HCT116 (cell line): ENCODE measurements around the gene CDON.

Experiments used
- EZH2 ChIP-seq: fragments of 200-600 bp; sonication (generic); IDR thresholded peaks from 2 replicates; pipeline ENCODE4 v1.6.1; 2017; ENCODE audit warnings: antibody characterized with exemption, mixed run types
- EZH2phosphoT487 ChIP-seq: fragments of 200-600 bp; IDR thresholded peaks from 2 replicates; pipeline ENCODE4 v1.6.1; 2018; ENCODE audit warnings: antibody characterized with exemption, borderline replicate concordance
- JUND ChIP-seq: IDR thresholded peaks from 2 replicates; pipeline ENCODE4 v1.6.1; 2012
- POLR2A ChIP-seq: IDR thresholded peaks from 2 replicates; pipeline ENCODE4 v1.7.0; 2011; ENCODE audit warnings: borderline replicate concordance; ENCODE audit not compliant: insufficient read depth, insufficient read length; ENCODE audit errors: extremely low read depth
- POLR2AphosphoS5 ChIP-seq: IDR thresholded peaks from 2 replicates; pipeline ENCODE4 v1.6.1; 2011; ENCODE audit warnings: mild to moderate bottlenecking, low read depth, low read length, moderate library complexity
- REST ChIP-seq: IDR thresholded peaks from 2 replicates; pipeline ENCODE4 v1.6.1; 2012; ENCODE audit warnings: low read depth
- SIN3A ChIP-seq: IDR thresholded peaks from 2 replicates; pipeline ENCODE4 v1.6.1; 2012; ENCODE audit warnings: low read depth
- SP1 ChIP-seq: IDR thresholded peaks from 2 replicates; pipeline ENCODE4 v1.6.1; 2012; ENCODE audit warnings: low read depth
- SRF ChIP-seq: IDR thresholded peaks from 2 replicates; pipeline ENCODE4 v1.6.1; 2012; ENCODE audit warnings: low read depth
- YY1 ChIP-seq: IDR thresholded peaks from 2 replicates; pipeline ENCODE4 v1.6.1; 2011; ENCODE audit warnings: low read length, low read depth, moderate library complexity, mild to moderate bottlenecking; ENCODE audit not compliant: insufficient replicate concordance; ENCODE audit errors: extremely low read depth
- TF ChIP-seq, protein P1 (sequence below), 3 experiments: fragments of 200-600 bp in 1 of 3; sonication (generic) in 1 of 3; IDR thresholded peaks in 2 of 3; conservative IDR thresholded peaks in 1 of 3; 2 replicates each; pipeline ENCODE4 v1.5.1; 2012 to 2017; ENCODE audit warnings: low read depth in 2 of 3, low read length in 2 of 3, antibody characterized with exemption in 1 of 3, borderline replicate concordance in 1 of 3, control low read depth in 1 of 3, mild to moderate bottlenecking in 1 of 3, mixed read lengths in 1 of 3, mixed run types in 1 of 3, moderate library complexity in 1 of 3; ENCODE audit not compliant: insufficient read depth in 1 of 3
- TF ChIP-seq, protein P2 (sequence below): IDR thresholded peaks from 2 replicates; pipeline ENCODE4 v1.6.1; 2011; ENCODE audit warnings: mild to moderate bottlenecking, low read length, moderate library complexity; ENCODE audit not compliant: insufficient replicate concordance; ENCODE audit errors: extremely low read depth

DNA sequence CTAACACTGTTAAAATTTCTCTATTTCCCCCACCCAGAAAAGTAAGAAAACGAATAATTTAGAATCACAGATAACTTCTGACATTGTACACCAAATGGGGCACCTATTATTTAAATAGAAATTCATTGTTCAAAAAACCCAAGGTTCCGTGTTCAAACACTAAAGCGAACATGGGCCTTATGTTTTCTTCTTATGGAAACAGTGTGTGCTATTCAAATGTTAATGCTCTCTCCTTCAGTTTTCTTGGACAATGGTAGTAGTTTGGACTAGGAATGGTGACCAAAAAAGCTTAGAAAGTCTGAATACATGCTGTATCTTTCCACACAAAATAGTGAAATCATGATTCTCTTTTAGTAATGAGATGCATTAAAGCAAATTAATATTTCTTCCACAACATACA lies 83.2 kb downstream of the CDON start:
- TF ChIP-seq, protein P1, sequence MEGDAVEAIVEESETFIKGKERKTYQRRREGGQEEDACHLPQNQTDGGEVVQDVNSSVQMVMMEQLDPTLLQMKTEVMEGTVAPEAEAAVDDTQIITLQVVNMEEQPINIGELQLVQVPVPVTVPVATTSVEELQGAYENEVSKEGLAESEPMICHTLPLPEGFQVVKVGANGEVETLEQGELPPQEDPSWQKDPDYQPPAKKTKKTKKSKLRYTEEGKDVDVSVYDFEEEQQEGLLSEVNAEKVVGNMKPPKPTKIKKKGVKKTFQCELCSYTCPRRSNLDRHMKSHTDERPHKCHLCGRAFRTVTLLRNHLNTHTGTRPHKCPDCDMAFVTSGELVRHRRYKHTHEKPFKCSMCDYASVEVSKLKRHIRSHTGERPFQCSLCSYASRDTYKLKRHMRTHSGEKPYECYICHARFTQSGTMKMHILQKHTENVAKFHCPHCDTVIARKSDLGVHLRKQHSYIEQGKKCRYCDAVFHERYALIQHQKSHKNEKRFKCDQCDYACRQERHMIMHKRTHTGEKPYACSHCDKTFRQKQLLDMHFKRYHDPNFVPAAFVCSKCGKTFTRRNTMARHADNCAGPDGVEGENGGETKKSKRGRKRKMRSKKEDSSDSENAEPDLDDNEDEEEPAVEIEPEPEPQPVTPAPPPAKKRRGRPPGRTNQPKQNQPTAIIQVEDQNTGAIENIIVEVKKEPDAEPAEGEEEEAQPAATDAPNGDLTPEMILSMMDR (IDR thresholded peaks at IDR 0.05 in 2 of 3, conservative IDR thresholded peaks at IDR 0.05 in 1 of 3; ENCODE audit: borderline replicate concordance in 1 of 3, insufficient read depth in 1 of 3, low read depth in 2 of 3, low read length in 2 of 3), result no peak
- TF ChIP-seq POLR2AphosphoS5, result no peak
- no peak for TF ChIP-seq REST
- TF ChIP-seq POLR2A, result no peak
- no peak for TF ChIP-seq YY1
- TF ChIP-seq, protein P2, sequence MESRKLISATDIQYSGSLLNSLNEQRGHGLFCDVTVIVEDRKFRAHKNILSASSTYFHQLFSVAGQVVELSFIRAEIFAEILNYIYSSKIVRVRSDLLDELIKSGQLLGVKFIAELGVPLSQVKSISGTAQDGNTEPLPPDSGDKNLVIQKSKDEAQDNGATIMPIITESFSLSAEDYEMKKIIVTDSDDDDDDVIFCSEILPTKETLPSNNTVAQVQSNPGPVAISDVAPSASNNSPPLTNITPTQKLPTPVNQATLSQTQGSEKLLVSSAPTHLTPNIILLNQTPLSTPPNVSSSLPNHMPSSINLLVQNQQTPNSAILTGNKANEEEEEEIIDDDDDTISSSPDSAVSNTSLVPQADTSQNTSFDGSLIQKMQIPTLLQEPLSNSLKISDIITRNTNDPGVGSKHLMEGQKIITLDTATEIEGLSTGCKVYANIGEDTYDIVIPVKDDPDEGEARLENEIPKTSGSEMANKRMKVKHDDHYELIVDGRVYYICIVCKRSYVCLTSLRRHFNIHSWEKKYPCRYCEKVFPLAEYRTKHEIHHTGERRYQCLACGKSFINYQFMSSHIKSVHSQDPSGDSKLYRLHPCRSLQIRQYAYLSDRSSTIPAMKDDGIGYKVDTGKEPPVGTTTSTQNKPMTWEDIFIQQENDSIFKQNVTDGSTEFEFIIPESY, result no peak
- TF ChIP-seq SIN3A, result no peak
- TF ChIP-seq EZH2, result no peak
- TF ChIP-seq SP1, result no peak
- no peak for TF ChIP-seq JUND
- TF ChIP-seq EZH2phosphoT487, result no peak
- no peak for TF ChIP-seq SRF
